ENCODE results near the gene CDHR2.

GRCh38 chr5:176542135-176542595 is 7.0 kb upstream of the CDHR2 start:
- TF ChIP-seq, protein P1, sequence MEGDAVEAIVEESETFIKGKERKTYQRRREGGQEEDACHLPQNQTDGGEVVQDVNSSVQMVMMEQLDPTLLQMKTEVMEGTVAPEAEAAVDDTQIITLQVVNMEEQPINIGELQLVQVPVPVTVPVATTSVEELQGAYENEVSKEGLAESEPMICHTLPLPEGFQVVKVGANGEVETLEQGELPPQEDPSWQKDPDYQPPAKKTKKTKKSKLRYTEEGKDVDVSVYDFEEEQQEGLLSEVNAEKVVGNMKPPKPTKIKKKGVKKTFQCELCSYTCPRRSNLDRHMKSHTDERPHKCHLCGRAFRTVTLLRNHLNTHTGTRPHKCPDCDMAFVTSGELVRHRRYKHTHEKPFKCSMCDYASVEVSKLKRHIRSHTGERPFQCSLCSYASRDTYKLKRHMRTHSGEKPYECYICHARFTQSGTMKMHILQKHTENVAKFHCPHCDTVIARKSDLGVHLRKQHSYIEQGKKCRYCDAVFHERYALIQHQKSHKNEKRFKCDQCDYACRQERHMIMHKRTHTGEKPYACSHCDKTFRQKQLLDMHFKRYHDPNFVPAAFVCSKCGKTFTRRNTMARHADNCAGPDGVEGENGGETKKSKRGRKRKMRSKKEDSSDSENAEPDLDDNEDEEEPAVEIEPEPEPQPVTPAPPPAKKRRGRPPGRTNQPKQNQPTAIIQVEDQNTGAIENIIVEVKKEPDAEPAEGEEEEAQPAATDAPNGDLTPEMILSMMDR (IDR thresholded peaks at IDR 0.05 in 2 of 3, conservative IDR thresholded peaks at IDR 0.05 in 1 of 3; ENCODE audit: borderline replicate concordance in 1 of 3, insufficient read depth in 1 of 3, low read depth in 2 of 3, low read length in 2 of 3): no peak
- no peak for TF ChIP-seq TCF7L2 (IDR thresholded peaks at IDR 0.05; ENCODE audit: borderline replicate concordance, extremely low read depth, insufficient read depth, insufficient read length)
- TF ChIP-seq, protein P2, sequence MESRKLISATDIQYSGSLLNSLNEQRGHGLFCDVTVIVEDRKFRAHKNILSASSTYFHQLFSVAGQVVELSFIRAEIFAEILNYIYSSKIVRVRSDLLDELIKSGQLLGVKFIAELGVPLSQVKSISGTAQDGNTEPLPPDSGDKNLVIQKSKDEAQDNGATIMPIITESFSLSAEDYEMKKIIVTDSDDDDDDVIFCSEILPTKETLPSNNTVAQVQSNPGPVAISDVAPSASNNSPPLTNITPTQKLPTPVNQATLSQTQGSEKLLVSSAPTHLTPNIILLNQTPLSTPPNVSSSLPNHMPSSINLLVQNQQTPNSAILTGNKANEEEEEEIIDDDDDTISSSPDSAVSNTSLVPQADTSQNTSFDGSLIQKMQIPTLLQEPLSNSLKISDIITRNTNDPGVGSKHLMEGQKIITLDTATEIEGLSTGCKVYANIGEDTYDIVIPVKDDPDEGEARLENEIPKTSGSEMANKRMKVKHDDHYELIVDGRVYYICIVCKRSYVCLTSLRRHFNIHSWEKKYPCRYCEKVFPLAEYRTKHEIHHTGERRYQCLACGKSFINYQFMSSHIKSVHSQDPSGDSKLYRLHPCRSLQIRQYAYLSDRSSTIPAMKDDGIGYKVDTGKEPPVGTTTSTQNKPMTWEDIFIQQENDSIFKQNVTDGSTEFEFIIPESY (IDR thresholded peaks at IDR 0.05; ENCODE audit: extremely low read depth, insufficient replicate concordance, low read length): no peak
- no peak for TF ChIP-seq ELF1 (IDR thresholded peaks at IDR 0.05; ENCODE audit: borderline replicate concordance, low read depth)

Data from HCT116 (cell line).